HepG2 (cell line): ENCODE data around the gene CCDC150.

Experiments
- DMTF1 ChIP-seq: sonication (generic); formaldehyde crosslinking; IDR thresholded peaks from 2 replicates; pipeline ENCODE4 v1.4.0; 2020; ENCODE audit warnings: mild to moderate bottlenecking, missing genetic modification reagents
- KMT2A ChIP-seq: sonication (generic); formaldehyde crosslinking; IDR thresholded peaks from 2 replicates; pipeline ENCODE4 v1.4.0; 2020; ENCODE audit warnings: missing genetic modification reagents
- MYNN ChIP-seq: sonication (generic); formaldehyde crosslinking; IDR thresholded peaks from 2 replicates; pipeline ENCODE4 v1.4.0; 2020; ENCODE audit warnings: mild to moderate bottlenecking, low read depth, missing genetic modification reagents
- NR2C2 ChIP-seq: sonication (generic); formaldehyde crosslinking; IDR thresholded peaks from 2 replicates; pipeline ENCODE4 v1.4.0; 2020; ENCODE audit warnings: missing genetic modification reagents, mild to moderate bottlenecking, moderate library complexity, borderline replicate concordance
- PRMT3 ChIP-seq: sonication (generic); formaldehyde crosslinking; IDR thresholded peaks from 2 replicates; pipeline ENCODE4 v1.8.1; 2022; ENCODE audit warnings: low read depth, mild to moderate bottlenecking, moderate library complexity, missing genetic modification reagents, borderline replicate concordance
- SMC3 ChIP-seq: IDR thresholded peaks from 2 replicates; pipeline ENCODE4 v1.6.1; 2011; ENCODE audit warnings: low read length, improper control_type of control experiment
- TCF12 ChIP-seq, 2 experiments: fragments of 450-650 bp in 1 of 2; sonication (generic) in 1 of 2; formaldehyde crosslinking in 1 of 2; IDR thresholded peaks; 2 replicates each; pipeline versions ENCODE4 v1.6.1 to v1.8.0; 2017 to 2022; ENCODE audit warnings: antibody characterized with exemption in 1 of 2, mild to moderate bottlenecking in 1 of 2, missing genetic modification reagents in 1 of 2, moderate library complexity in 1 of 2
- ZNF549 ChIP-seq: sonication (generic); formaldehyde crosslinking; IDR thresholded peaks from 2 replicates; pipeline ENCODE4 v1.5.0; 2020; ENCODE audit warnings: missing genetic modification reagents

- no peak for TF ChIP-seq SMC3
- no peak for TF ChIP-seq NR2C2 (CRISPR knock-in tag)
- TF ChIP-seq ZNF549 (CRISPR knock-in tag): no peak
- TF ChIP-seq DMTF1: no peak
- no peak for TF ChIP-seq MYNN (CRISPR knock-in tag)
- TF ChIP-seq KMT2A (CRISPR knock-in tag): no peak
- no peak for TF ChIP-seq TCF12 (IDR thresholded peaks at IDR 0.05)
- no peak for TF ChIP-seq TCF12 (CRISPR knock-in tag; IDR thresholded peaks at IDR 0.05)
- TF ChIP-seq PRMT3 (CRISPR knock-in tag): no peak
These were observed 48.5 kb upstream of the CCDC150 start for GRCh38 chr2:196591004-196591403.
